ENCODE measurements around the gene RIN2. TPM values are rescaled to one million over a fixed set of nuclear protein-coding genes. Genes with fewer than 3 reads are reported as not detected.

The RIN2 gene
- total RNA-seq, 4 donors from 2014 or later = 64.5 to 89.4 (median 77.5) TPM

DNA sequence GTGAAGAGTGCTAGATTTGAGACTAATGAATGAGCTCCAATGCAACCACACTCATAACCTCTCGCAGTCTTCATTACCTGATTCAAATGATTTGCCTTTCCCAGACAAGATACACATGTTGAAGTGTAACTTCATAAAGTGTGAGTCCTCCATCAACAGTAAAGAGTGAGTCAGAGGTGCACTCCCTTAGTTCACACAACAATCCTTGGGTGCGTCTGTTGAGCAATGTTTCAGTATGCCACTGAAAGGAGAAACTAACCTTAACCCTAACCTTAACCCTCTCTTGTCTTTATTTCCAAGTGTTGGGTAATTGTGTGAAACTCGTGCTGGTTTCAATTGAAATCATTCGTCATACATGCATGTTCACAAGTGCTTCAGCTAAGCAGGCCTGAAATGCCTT, 21.0 kb upstream of the RIN2 start:
- TF ChIP-seq POLR2A (IDR thresholded peaks at IDR 0.05) = no peak
- TF ChIP-seq, protein P1, sequence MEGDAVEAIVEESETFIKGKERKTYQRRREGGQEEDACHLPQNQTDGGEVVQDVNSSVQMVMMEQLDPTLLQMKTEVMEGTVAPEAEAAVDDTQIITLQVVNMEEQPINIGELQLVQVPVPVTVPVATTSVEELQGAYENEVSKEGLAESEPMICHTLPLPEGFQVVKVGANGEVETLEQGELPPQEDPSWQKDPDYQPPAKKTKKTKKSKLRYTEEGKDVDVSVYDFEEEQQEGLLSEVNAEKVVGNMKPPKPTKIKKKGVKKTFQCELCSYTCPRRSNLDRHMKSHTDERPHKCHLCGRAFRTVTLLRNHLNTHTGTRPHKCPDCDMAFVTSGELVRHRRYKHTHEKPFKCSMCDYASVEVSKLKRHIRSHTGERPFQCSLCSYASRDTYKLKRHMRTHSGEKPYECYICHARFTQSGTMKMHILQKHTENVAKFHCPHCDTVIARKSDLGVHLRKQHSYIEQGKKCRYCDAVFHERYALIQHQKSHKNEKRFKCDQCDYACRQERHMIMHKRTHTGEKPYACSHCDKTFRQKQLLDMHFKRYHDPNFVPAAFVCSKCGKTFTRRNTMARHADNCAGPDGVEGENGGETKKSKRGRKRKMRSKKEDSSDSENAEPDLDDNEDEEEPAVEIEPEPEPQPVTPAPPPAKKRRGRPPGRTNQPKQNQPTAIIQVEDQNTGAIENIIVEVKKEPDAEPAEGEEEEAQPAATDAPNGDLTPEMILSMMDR (IDR thresholded peaks at IDR 0.05) = no peak
- Histone ChIP-seq H3K27ac (no peak overlapping the region), H3K36me3 (no peaks in the 10 kb centered on the region), H3K9me3 (no peaks in the 10 kb centered on the region), H3K4me3 (replicated peaks in 1 of 3) (no peak overlapping the region), H3K4me1 (peaks cover 0 to 15% of the 10 kb centered on the region in 2 donors), H3K27me3 (no peaks in the 10 kb centered on the region)
- no peak for DNase-seq
- 77 to 89% methylated on average over 4 of the region's 4 CpGs for WGBS, 2 donors
- intact Hi-C loops (cut with DNase I) = no loop called here

DNA sequence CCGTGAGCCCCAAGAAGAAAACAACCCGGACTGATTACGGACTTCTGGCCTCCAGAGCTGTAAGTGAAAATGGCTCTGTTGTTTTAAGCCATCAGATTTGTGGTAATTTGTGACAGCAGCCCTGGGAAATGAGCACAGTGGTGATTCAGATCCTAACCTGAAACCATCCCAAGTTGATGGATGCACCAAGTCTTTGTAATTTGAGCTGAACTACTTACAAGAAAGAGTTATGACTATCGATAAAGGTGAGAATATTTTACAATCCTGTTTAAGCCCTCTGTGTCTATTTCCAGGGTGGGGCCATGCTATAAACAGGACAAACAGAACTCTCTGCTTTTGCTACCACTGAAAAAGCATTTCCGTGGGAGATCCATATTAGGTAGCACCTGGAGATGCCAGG, 19.1 kb upstream of the RIN2 start:
- Histone ChIP-seq H3K9me3 (no peaks in the 10 kb centered on the region), H3K36me3 (no peaks in the 10 kb centered on the region), H3K27ac (no peak overlapping the region), H3K4me3 (replicated peaks in 1 of 3) (no peak overlapping the region), H3K4me1 (peaks cover 0 to 15% of the 10 kb centered on the region in 2 donors), H3K27me3 (no peaks in the 10 kb centered on the region)
- TF ChIP-seq, protein P1 (IDR thresholded peaks at IDR 0.05) = no peak
- no peak for TF ChIP-seq POLR2A (IDR thresholded peaks at IDR 0.05)
- no peak for DNase-seq
- intact Hi-C loops (cut with DNase I) = no loop called here
- 92 to 96% methylated on average over 5 of the region's 5 CpGs for WGBS, 2 donors

- no peak overlapping the region for H3K4me3 ChIP-seq (replicated peaks in 1 of 3)
- H3K27ac ChIP-seq = no peak overlapping the region
- no peak for TF ChIP-seq POLR2A (IDR thresholded peaks at IDR 0.05)
- TF ChIP-seq, protein P1 (IDR thresholded peaks at IDR 0.05) = no peak
- 90 to 95% methylated on average over 8 to 10 of the region's 10 CpGs for WGBS, 2 donors
- intact Hi-C loops (cut with DNase I) = no loop called here
- H3K36me3 ChIP-seq = no peaks in the 10 kb centered on the region
- H3K4me1 ChIP-seq = peaks cover 0 to 15% of the 10 kb centered on the region in 2 donors
- no peaks in the 10 kb centered on the region for H3K9me3 ChIP-seq
- no peak for DNase-seq
- H3K27me3 ChIP-seq = no peaks in the 10 kb centered on the region
Measured at GRCh38 chr20:19739351-19739750, 18.7 kb upstream of the RIN2 start.

- intact Hi-C loops (cut with DNase I) = no loop called here
- no peaks in the 10 kb centered on the region for H3K9me3 ChIP-seq
- H3K36me3 ChIP-seq = no peaks in the 10 kb centered on the region
- no peaks in the 10 kb centered on the region for H3K27me3 ChIP-seq
- no peak for TF ChIP-seq POLR2A (IDR thresholded peaks at IDR 0.05)
- TF ChIP-seq, protein P1 (IDR thresholded peaks at IDR 0.05) = no peak
- no peak for DNase-seq
- H3K4me3 ChIP-seq (replicated peaks in 1 of 3) = no peak overlapping the region
- no peak overlapping the region for H3K27ac ChIP-seq
- 69 to 77% methylated on average over 3 of the region's 3 CpGs for WGBS, 2 donors
- peaks cover 0 to 3% of the 10 kb centered on the region in 2 donors for H3K4me1 ChIP-seq
Measured at GRCh38 chr20:19740512-19740911, 17.5 kb upstream of the RIN2 start.

DNA sequence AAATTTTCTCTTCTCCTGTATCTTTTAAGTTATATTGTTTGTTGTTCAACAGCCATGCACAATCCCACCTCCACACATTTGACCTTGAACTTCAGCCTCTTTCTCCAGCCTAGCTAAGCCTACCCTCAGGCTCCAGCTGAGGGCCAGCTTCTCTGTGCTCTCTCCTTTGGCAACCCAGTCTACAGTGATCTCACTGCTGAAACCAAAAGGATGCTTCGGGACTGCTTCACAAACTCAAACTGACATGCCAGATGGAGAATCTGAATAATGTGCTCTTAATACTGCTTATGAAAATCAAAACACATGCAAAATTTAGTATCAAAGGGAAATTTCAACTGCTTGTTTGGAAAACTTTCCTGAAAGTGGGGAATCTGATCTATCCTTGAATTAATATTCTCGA, 16.1 kb upstream of the RIN2 start:
- no peaks in the 10 kb centered on the region for H3K27me3 ChIP-seq
- no peak for DNase-seq
- no peak overlapping the region for H3K4me3 ChIP-seq (replicated peaks in 1 of 3)
- intact Hi-C loops (cut with DNase I) = no loop called here
- H3K4me1 ChIP-seq = no peaks in the 10 kb centered on the region
- H3K36me3 ChIP-seq = no peaks in the 10 kb centered on the region
- TF ChIP-seq, protein P1 (IDR thresholded peaks at IDR 0.05) = no peak
- TF ChIP-seq POLR2A (IDR thresholded peaks at IDR 0.05) = no peak
- no peaks in the 10 kb centered on the region for H3K9me3 ChIP-seq
- 80 to 92% methylated on average over 2 of the region's 2 CpGs for whole genome bisulfite sequencing, 2 donors
- no peak overlapping the region for H3K27ac ChIP-seq

All from thyroid gland (tissue), 4 donors.